Measurements from ENCODE around the gene GMDS. TPM values are rescaled to one million over a fixed set of nuclear protein-coding genes. Genes with fewer than 3 reads are reported as not detected.

Gene GMDS
- total and polyA plus RNA-seq, 2 experiments from 2014 or later, result 30.1 to 36.5 TPM

GRCh38 chr6:2141644-2142290 lies 103.6 kb downstream of the GMDS start:
- Histone ChIP-seq H3K36me3 (ENCODE audit: insufficient read depth) (no peaks in the 10 kb centered on the region), H3K79me2 (replicated peaks; ENCODE audit: insufficient read depth) (peaks cover 24% of the 10 kb centered on the region; the same call in 1 of the 2 replicates), H3K27ac (ENCODE audit: low read depth) (peak overlapping the region; percentile 43), H2AFZ (no peak overlapping the region), H3K4me2 (peak overlapping the region; percentile 8), H3F3A (replicated peaks; ENCODE audit: low read depth) (no peaks in the 10 kb centered on the region), H4K20me1 (replicated peaks; ENCODE audit: insufficient read depth) (no peaks in the 10 kb centered on the region), H3K4me1 (ENCODE audit: insufficient read depth) (peaks cover 28% of the 10 kb centered on the region), H3K9me2 (ENCODE audit: insufficient read depth) (peaks cover 14% of the 10 kb centered on the region), H3K4me3 (no peak overlapping the region), H3K27me3 (ENCODE audit: insufficient read depth) (no peaks in the 10 kb centered on the region)
- Mint-ChIP-seq H3K4me1 (peaks cover 30% of the 10 kb centered on the region), H3K36me3 (ENCODE audit: low read depth) (no peaks in the 10 kb centered on the region), H3K9me3 (no peaks in the 10 kb centered on the region), H3K27ac (no peak overlapping the region), H3K4me3 (no peak overlapping the region), H3K27me3 (ENCODE audit: insufficient read depth, low read depth, poor library complexity) (no peaks in the 10 kb centered on the region)
- DNase-seq (ENCODE audit: low spot score) (peak; percentile 6), ATAC-seq (peak; percentile 50)
- no peak for TF ChIP-seq ZNF331 (CRISPR knock-in tag; IDR thresholded peaks at IDR 0.05; ENCODE audit: low read depth)
- no peak for TF ChIP-seq ZNF114 (CRISPR knock-in tag; IDR thresholded peaks at IDR 0.05)
- no peak for TF ChIP-seq JUNB (IDR thresholded peaks at IDR 0.05; ENCODE audit: unreplicated experiment)
- TF ChIP-seq CTCF (conservative IDR thresholded peaks at IDR 0.05; ENCODE audit: low read depth in 2 of 2), result no peak
- no peak for TF ChIP-seq POLR2AphosphoS5 (IDR thresholded peaks at IDR 0.05; ENCODE audit: low read depth)
- no peak for TF ChIP-seq NANOG (IDR thresholded peaks at IDR 0.05; ENCODE audit: borderline replicate concordance)
- TF ChIP-seq ETS1 (IDR thresholded peaks at IDR 0.05), result no peak
- no peak for TF ChIP-seq REST (IDR thresholded peaks at IDR 0.05; ENCODE audit: unreplicated experiment)
- TF ChIP-seq EZH2phosphoT487 (IDR thresholded peaks at IDR 0.05; ENCODE audit: unreplicated experiment), result no peak
- no peak for TF ChIP-seq CREB1 (CRISPR knock-in tag; IDR thresholded peaks at IDR 0.05; ENCODE audit: low read depth)
- no peak for TF ChIP-seq EZH2 (IDR thresholded peaks at IDR 0.05; ENCODE audit: low read depth, unreplicated experiment)
- no peak for TF ChIP-seq STAT1 (IDR thresholded peaks at IDR 0.05; ENCODE audit: unreplicated experiment)
- TF ChIP-seq ZNF462 (CRISPR knock-in tag; IDR thresholded peaks at IDR 0.05), result no peak
